GM12892 (cell line): ENCODE results near the gene SCAPER.
"Not testable (repeated sequence)": the region's sequence is repeated elsewhere in the genome, so short reads cannot be mapped to it uniquely, and the experiment has no call there.

ENCODE experiments used
- DNase-seq: peaks from one replicate; pipeline ENCODE4 v3.0.0; 2011; ENCODE audit not compliant: insufficient read length
- FAIRE-seq: peaks from 2 replicates; lab custom pipeline; 2011; peaks lifted over from hg19 to GRCh38; lab: Jason Lieb, UNC
- POLR2A ChIP-seq: IDR thresholded peaks from 2 replicates; pipeline ENCODE4 v1.6.1; 2011; ENCODE audit warnings: low read depth, low read length, control low read depth
- POLR2AphosphoS5 ChIP-seq: IDR thresholded peaks from 2 replicates; pipeline ENCODE4 v1.6.1; 2011; ENCODE audit warnings: low read depth, low read length, control low read depth
- TAF1 ChIP-seq: IDR thresholded peaks from 2 replicates; pipeline ENCODE4 v1.6.1; 2011; ENCODE audit warnings: low read depth, mild to moderate bottlenecking, control low read depth, low read length, borderline replicate concordance

SCAPER gene

GRCh38 chr15:76330080-76330680 is 575.0 kb downstream of the SCAPER start:
- FAIRE-seq (no peak), DNase-seq (no peak)
- no peak for TF ChIP-seq POLR2AphosphoS5
- TF ChIP-seq TAF1, result no peak
- no peak for TF ChIP-seq POLR2A

GRCh38 chr15:76328958-76329357 is 576.2 kb downstream of the SCAPER start:
- DNase-seq, result no peak
- no peak for FAIRE-seq
- TF ChIP-seq TAF1, result no peak
- TF ChIP-seq POLR2A, result no peak
- TF ChIP-seq POLR2AphosphoS5, result no peak

- no peak for TF ChIP-seq POLR2A
- TF ChIP-seq POLR2AphosphoS5, result no peak
- no peak for TF ChIP-seq TAF1
- DNase-seq (no peak), FAIRE-seq (no peak)
Measured at GRCh38 chr15:76328106-76328696, 576.9 kb downstream of the SCAPER start.

- DNase-seq, result no peak
Measured at GRCh38 chr15:76327191-76328105, 577.7 kb downstream of the SCAPER start.

GRCh38 chr15:76325704-76326103 is 579.4 kb downstream of the SCAPER start:
- FAIRE-seq (no peak), DNase-seq (no peak)
- no peak for TF ChIP-seq POLR2AphosphoS5
- TF ChIP-seq POLR2A, result no peak
- no peak for TF ChIP-seq TAF1

More at GRCh38 chr15:76327191-76328105, 577.7 kb downstream of the SCAPER start:
- no peak for FAIRE-seq
- TF ChIP-seq POLR2A (no peak), POLR2AphosphoS5 (no peak), TAF1 (no peak)

- no peak for DNase-seq
- FAIRE-seq, result no peak
- no peak for TF ChIP-seq POLR2AphosphoS5
Measured at GRCh38 chr15:76324066-76324465, 581.1 kb downstream of the SCAPER start.

- FAIRE-seq (no peak), DNase-seq (no peak)
- no peak for TF ChIP-seq TAF1
- TF ChIP-seq POLR2A, result no peak
- no peak for TF ChIP-seq POLR2AphosphoS5
Measured at GRCh38 chr15:76321602-76322001, 583.5 kb downstream of the SCAPER start.

- no peak for TF ChIP-seq POLR2AphosphoS5
- no peak for TF ChIP-seq TAF1
- TF ChIP-seq POLR2A, result no peak
- FAIRE-seq (no peak), DNase-seq (no peak)
Measured at GRCh38 chr15:76321171-76321570, 584.0 kb downstream of the SCAPER start.

GRCh38 chr15:76320012-76320411 is 585.1 kb downstream of the SCAPER start:
- FAIRE-seq (no peak), DNase-seq (no peak)
- TF ChIP-seq POLR2A, result no peak
- TF ChIP-seq TAF1, result no peak
- no peak for TF ChIP-seq POLR2AphosphoS5

- FAIRE-seq (no peak), DNase-seq (no peak)
- TF ChIP-seq TAF1 (no peak), POLR2AphosphoS5 (no peak), POLR2A (no peak)
Measured at GRCh38 chr15:76313731-76314130, 591.4 kb downstream of the SCAPER start.

GRCh38 chr15:76313175-76313567 is 592.0 kb downstream of the SCAPER start:
- FAIRE-seq, DNase-seq: not testable (repeated sequence)
